ENCODE results near the gene POGLUT3. TPM values are rescaled to one million over a fixed set of nuclear protein-coding genes. Genes with fewer than 3 reads are reported as not detected.

POGLUT3 gene
- total and polyA plus RNA-seq, 2 of the 4 experiments (the other 2 are of a cell fraction), result 31.7 to 34.8 TPM

DNA sequence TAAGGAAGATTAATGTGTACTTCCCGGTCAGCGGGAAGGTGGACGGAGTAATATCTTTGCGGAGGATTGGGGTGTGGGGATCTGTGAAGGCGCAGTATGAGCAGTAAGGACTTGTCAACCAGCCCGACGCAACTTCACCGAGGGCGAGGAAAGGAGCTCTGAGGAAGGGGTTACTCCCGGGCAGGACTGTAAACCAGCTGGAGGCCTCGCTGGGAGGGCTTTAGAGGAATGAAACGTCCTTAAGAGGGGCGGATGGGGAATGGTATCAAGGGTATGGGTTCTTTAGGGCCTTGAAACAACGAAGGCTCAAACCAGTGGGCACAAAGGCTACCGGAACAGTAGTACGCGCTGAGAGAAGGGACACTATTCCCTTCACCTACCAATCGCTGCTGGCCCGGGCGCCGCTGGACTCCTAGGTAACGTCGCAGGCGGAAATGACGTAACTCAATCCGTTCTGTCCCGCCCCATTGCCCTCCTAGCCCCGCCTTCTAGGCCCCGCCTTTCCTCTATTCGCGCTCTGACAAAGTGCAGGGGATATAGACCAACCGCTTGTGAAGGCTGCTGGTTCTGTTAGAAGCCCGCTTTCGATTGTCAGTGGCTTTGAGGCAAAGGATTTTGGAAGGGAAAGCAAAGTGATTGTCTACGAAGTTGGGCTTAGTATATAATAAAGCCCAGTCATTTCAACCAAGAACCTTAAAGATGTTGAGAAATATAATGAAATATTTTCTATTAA is 30.9 kb downstream of the POGLUT3 start, which contains the start of gene C11orf65 (continued):
- TF ChIP-seq MAZ (IDR thresholded peaks at IDR 0.05; ENCODE audit: borderline replicate concordance, low read depth, low read length) (peak; percentile 73; the same call in 1 of the 2 replicates), CHD1 (IDR thresholded peaks at IDR 0.05; ENCODE audit: low read depth, low read length) (0 out of 2 replicates have a peak, but pooled peaks have one; percentile 34)

DNA sequence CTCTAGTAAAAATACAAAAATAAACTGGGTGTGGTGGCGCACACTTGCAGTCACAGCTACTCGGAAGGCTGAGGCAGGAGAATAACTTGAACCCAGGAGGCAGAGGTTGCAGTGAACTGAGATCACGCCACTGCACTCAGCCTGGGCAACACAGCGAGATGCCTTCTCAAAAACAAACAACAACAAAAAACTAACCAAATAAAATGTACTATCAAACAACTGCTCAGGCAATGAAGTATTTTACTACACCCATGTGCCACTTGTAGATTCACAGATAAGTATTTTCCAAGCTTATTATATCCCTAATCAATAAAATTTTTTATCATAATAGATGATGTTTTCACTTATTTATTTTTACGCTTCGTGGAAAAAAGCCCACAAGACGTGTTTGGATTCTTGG is 31.8 kb downstream of the POGLUT3 start:
- H3K27me3 ChIP-seq (ENCODE audit: control insufficient read depth, insufficient read depth, low read length), result no peaks in the 10 kb centered on the region
- ChIA-PET CTCF (no interaction called here), POLR2A (ENCODE audit: unreplicated experiment) (no interaction called here)
- no TSS peak for BruUV-seq (replicated peaks)
- no peak overlapping the region for H3K56ac ChIP-seq (ENCODE audit: extremely low read depth, insufficient read depth, low read length)
- H3K14ac ChIP-seq (replicated peaks; ENCODE audit: low read depth, low read length), result peak overlapping the region; percentile 95; the same call in 1 of the 2 replicates
- no peak overlapping the region for H3K4ac ChIP-seq (ENCODE audit: low read depth, low read length)
- peak overlapping the region; percentile 91; the same call in 1 of the 2 replicates for H3K23ac ChIP-seq (ENCODE audit: low read depth, low read length)
- no peaks in the 10 kb centered on the region for H3K9me1 ChIP-seq (ENCODE audit: insufficient read depth, low read length)
- H4K8ac ChIP-seq (ENCODE audit: low read depth in 2 of 2, low read length in 2 of 2), result peak overlapping the region; percentile 91 to 93
- H2AK5ac ChIP-seq (ENCODE audit: low read depth, low read length), result no peak overlapping the region
- H4K91ac ChIP-seq (ENCODE audit: insufficient read depth, low read depth, low read length), result no peak overlapping the region; the same call in 1 of the 2 replicates
- H3K18ac ChIP-seq (ENCODE audit: low read depth, low read length), result no peak overlapping the region
- peak overlapping the region; percentile 83 for H3K4me2 ChIP-seq (ENCODE audit: low read depth, low read length)
- TF ChIP-seq BHLHE40 (IDR thresholded peaks at IDR 0.05; ENCODE audit: low read depth, low read length) (no peak), MAFK (IDR thresholded peaks at IDR 0.05; ENCODE audit: low read depth, low read length) (no peak), RCOR1 (IDR thresholded peaks at IDR 0.05; ENCODE audit: insufficient replicate concordance, low read length) (no peak), CHD1 (IDR thresholded peaks at IDR 0.05; ENCODE audit: low read depth, low read length) (no peak)
- H3K79me1 ChIP-seq (ENCODE audit: low read depth in 1 of 2, low read length in 2 of 2), result no peaks in the 10 kb centered on the region
- peak overlapping the region; percentile 83 for H3K4me3 ChIP-seq (ENCODE audit: insufficient read depth, low read depth, low read length)
- H2BK120ac ChIP-seq (ENCODE audit: low read depth, low read length), result no peak overlapping the region
- peak overlapping the region; percentile 34; the same call in 1 of the 2 replicates for H3K27ac ChIP-seq (ENCODE audit: insufficient read depth, low read length)
- H4K20me1 ChIP-seq (ENCODE audit: insufficient read depth, low read length), result no peaks in the 10 kb centered on the region
- no peak overlapping the region for H2BK20ac ChIP-seq (ENCODE audit: low read depth, low read length)
- H2AK9ac ChIP-seq (replicated peaks; ENCODE audit: low read depth, low read length, poor library complexity), result no peak overlapping the region
- H4K5ac ChIP-seq (ENCODE audit: low read depth, low read length), result peak overlapping the region; percentile 98
- WGBS, 2 experiments (ENCODE audit: extremely low coverage in 2 of 2, insufficient read length in 1 of 2), result 95% methylated on average over 3 of the region's 7 CpGs; no CpG with 5 or more reads in 1 of the 2 experiments
- no peak overlapping the region for H2AFZ ChIP-seq (replicated peaks; ENCODE audit: low read length, poor library complexity)
- no peak overlapping the region for H2BK15ac ChIP-seq (ENCODE audit: low read depth, low read length)
- dilution Hi-C loops (cut with HindIII; ENCODE audit: low sequenced_read_pairs, unreplicated experiment), result no loop called here
- H3K9me3 ChIP-seq (ENCODE audit: control insufficient read depth, insufficient read depth, low read length), result no peaks in the 10 kb centered on the region
- intact Hi-C loops (cut with micrococcal nuclease), result loop anchor here (5.0 to 10.0 kb wide), 3 partner anchors 99 to 242 kb away; partner anchors contain the start of genes ATM and NPAT
- peak overlapping the region; percentile 84 for H2BK5ac ChIP-seq (ENCODE audit: low read depth, low read length, poor library complexity, severe bottlenecking)
- no peak for ATAC-seq (ENCODE audit: low read depth)
- no peaks in the 10 kb centered on the region for H3K36me3 ChIP-seq (ENCODE audit: control insufficient read depth, insufficient read depth, low read length)
- in situ Hi-C loops (cut with MboI; ENCODE audit: low sequenced_read_pairs), result no loop called here
- DNase-seq, result no peak
- H3K9ac ChIP-seq (ENCODE audit: low read depth, low read length), result peak overlapping the region; percentile 97
- peaks cover 2% of the 10 kb centered on the region; the same call in 1 of the 2 replicates for H3K4me1 ChIP-seq (ENCODE audit: control insufficient read depth, insufficient read depth, low read length)

Measured in IMR-90 (cell line).